OCI-LY7 (cell line): ENCODE data around the gene RNF144A.

Experiments
- EZH2phosphoT487 ChIP-seq: fragments of 200-600 bp; sonication (generic); IDR thresholded peaks from 2 replicates; pipeline ENCODE4 v1.6.1; 2018; ENCODE audit warnings: low read depth, borderline replicate concordance, mild to moderate bottlenecking, mixed run types, antibody characterized with exemption, low read length, moderate library complexity, mixed read lengths
- TF ChIP-seq, protein P1 (sequence below): fragments of 200-600 bp; sonication (generic); conservative IDR thresholded peaks from 2 replicates; pipeline ENCODE4 v1.5.1; 2014; ENCODE audit warnings: mild to moderate bottlenecking, antibody characterized with exemption, low read length, moderate library complexity, mixed read lengths

DNA sequence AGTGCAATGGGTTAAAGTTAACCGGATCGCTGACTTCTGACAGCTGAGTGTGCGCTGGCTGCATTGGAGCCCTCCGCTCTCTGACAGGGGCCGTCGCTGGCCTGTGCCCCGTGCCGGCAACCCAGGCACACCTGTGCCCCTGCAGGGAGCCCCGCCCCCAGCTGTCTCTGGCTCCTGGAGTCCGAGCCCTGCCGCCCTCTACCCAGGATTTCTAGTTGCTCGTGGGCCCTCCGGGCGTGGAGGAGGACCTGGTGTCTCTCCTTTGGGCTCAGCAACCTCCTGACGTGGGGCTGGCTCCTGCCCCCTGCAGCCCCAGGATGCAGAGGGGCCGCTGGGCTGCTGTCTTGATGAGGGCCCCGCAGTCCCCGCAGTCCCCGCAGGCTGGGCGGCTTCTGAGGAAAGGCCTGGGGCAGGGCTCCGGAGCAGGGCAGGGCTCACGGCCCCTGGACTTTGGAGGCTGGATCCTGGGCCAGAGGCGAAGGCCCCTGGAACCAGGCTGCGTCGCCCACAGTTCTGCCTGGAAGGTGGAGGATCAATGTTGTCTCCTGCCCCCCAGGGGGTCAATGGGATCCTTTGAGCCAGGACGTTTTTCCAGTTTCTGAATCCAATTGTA lies 172.8 kb downstream of the RNF144A start:
- TF ChIP-seq, protein P1, sequence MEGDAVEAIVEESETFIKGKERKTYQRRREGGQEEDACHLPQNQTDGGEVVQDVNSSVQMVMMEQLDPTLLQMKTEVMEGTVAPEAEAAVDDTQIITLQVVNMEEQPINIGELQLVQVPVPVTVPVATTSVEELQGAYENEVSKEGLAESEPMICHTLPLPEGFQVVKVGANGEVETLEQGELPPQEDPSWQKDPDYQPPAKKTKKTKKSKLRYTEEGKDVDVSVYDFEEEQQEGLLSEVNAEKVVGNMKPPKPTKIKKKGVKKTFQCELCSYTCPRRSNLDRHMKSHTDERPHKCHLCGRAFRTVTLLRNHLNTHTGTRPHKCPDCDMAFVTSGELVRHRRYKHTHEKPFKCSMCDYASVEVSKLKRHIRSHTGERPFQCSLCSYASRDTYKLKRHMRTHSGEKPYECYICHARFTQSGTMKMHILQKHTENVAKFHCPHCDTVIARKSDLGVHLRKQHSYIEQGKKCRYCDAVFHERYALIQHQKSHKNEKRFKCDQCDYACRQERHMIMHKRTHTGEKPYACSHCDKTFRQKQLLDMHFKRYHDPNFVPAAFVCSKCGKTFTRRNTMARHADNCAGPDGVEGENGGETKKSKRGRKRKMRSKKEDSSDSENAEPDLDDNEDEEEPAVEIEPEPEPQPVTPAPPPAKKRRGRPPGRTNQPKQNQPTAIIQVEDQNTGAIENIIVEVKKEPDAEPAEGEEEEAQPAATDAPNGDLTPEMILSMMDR, result no peak
- TF ChIP-seq EZH2phosphoT487, result no peak
